Aortic smooth muscle cell (primary cell): ENCODE results near the gene MAFG. TPM values are rescaled to one million over a fixed set of nuclear protein-coding genes. Genes with fewer than 3 reads are reported as not detected.

ENCODE experiments used
- total RNA-seq: library from RNA; depleted of rRNA; stranded (reverse); fragments of >200 nt; gene quantifications from 2 replicates; pipeline ENCODE4 v1.2.3, GENCODE V29; 2014

The MAFG gene
- 17.0 and 17.3 TPM in 2 replicates for total RNA-seq

GRCh38 chr17:81927653-81928543 lies at the start of gene MAFG:
Gene MAFG (minus strand): TSS chr17:81927735. CDS start chr17:81923185, 4,550 bp downstream.

GRCh38 chr17:81961087-81961511 lies 33.6 kb upstream of the MAFG start, which contains the start of gene NOTUM:
Gene NOTUM (minus strand): TSS chr17:81961187. CDS start chr17:81960909, 278 bp downstream.

GRCh38 chr17:81947189-81947588 lies 19.7 kb upstream of the MAFG start, which contains the start of gene MYADML2:
Gene MYADML2 (minus strand): TSS chr17:81947233. CDS start chr17:81941741, 5,492 bp downstream.

GRCh38 chr17:81917565-81918332 lies 9.8 kb downstream of the MAFG start, which contains the start of gene SIRT7:
Gene SIRT7 (minus strand): TSS chr17:81918176. CDS start chr17:81918131, 45 bp downstream.

GRCh38 chr17:81911277-81911961 lies 16.1 kb downstream of the MAFG start, which contains the start of gene PCYT2:
Gene PCYT2 (minus strand): TSS chr17:81911399. CDS start chr17:81911355, 44 bp downstream.

GRCh38 chr17:81902023-81902652 lies 25.4 kb downstream of the MAFG start, which contains the start of gene NPB:
Gene NPB (plus strand): TSS chr17:81902238. CDS start chr17:81902278, 40 bp downstream.

GRCh38 chr17:81870981-81871386 lies 56.6 kb downstream of the MAFG start, which contains the start of gene ARHGDIA:
Gene ARHGDIA (minus strand): TSS chr17:81871337. CDS start chr17:81869930, 1,407 bp downstream.

Other genes starting within 250 kb of the MAFG start
- 25.1 and 42.8 TPM in 2 replicates for gene ARL16, start 243.9 kb downstream of the MAFG start, total RNA-seq
- 78.3 and 91.3 TPM in 2 replicates for gene HGS, start 243.7 kb downstream of the MAFG start, total RNA-seq
- gene MRPL12, start 224.4 kb downstream of the MAFG start, total RNA-seq: 5.2 and 6.3 TPM in 2 replicates
- gene SLC25A10, start 215.5 kb downstream of the MAFG start, total RNA-seq: 7.0 and 10.8 TPM in 2 replicates
- not detected in 2 replicates for gene GCGR, start 123.6 kb downstream of the MAFG start, total RNA-seq
- 124 and 145 TPM in 2 replicates for gene MCRIP1, start 94.4 kb downstream of the MAFG start, total RNA-seq
- gene PPP1R27, start 92.7 kb downstream of the MAFG start, total RNA-seq: not detected in 2 replicates
- gene P4HB, start 67.2 kb downstream of the MAFG start, total RNA-seq: 1,018 and 1,063 TPM in 2 replicates
- gene ARHGDIA, start 56.4 kb downstream of the MAFG start, total RNA-seq: 110 and 179 TPM in 2 replicates
- 109 and 156 TPM in 2 replicates for gene ALYREF, start 36.1 kb downstream of the MAFG start, total RNA-seq
- gene ANAPC11, start 36.0 kb downstream of the MAFG start, total RNA-seq: 201 and 265 TPM in 2 replicates
- 0.37 and 0.40 TPM in 2 replicates for gene NPB, start 25.5 kb downstream of the MAFG start, total RNA-seq
- gene PCYT2, start 16.3 kb downstream of the MAFG start, total RNA-seq: 55.0 and 60.2 TPM in 2 replicates
- gene SIRT7, start 9.6 kb downstream of the MAFG start, total RNA-seq: 14.6 and 18.5 TPM in 2 replicates
- gene PYCR1, start 9.6 kb upstream of the MAFG start, total RNA-seq: 54.8 and 61.3 TPM in 2 replicates
- under 0.01 TPM in 1 of 2 replicates, not detected in the other for gene MYADML2, start 19.5 kb upstream of the MAFG start, total RNA-seq
- gene NOTUM, start 33.5 kb upstream of the MAFG start, total RNA-seq: under 0.01 TPM in 1 of 2 replicates, not detected in the other
- gene ASPSCR1, start 49.9 kb upstream of the MAFG start, total RNA-seq: 26.6 and 28.8 TPM in 2 replicates
- gene CENPX, start 95.1 kb upstream of the MAFG start, total RNA-seq: 26.2 and 35.1 TPM in 2 replicates
- 12.0 and 17.8 TPM in 2 replicates for gene LRRC45, start 95.6 kb upstream of the MAFG start, total RNA-seq
- gene RAC3, start 103.9 kb upstream of the MAFG start, total RNA-seq: 4.4 and 4.8 TPM in 2 replicates
- 38.7 and 43.1 TPM in 2 replicates for gene DCXR, start 110.0 kb upstream of the MAFG start, total RNA-seq
- 23.5 and 26.9 TPM in 2 replicates for gene RFNG, start 124.1 kb upstream of the MAFG start, total RNA-seq
- 76.9 and 97.9 TPM in 2 replicates for gene GPS1, start 124.2 kb upstream of the MAFG start, total RNA-seq
- gene DUS1L, start 138.1 kb upstream of the MAFG start, total RNA-seq: 35.7 and 50.7 TPM in 2 replicates
- 79.8 and 118 TPM in 2 replicates for gene FASN, start 170.5 kb upstream of the MAFG start, total RNA-seq